Psoas muscle (tissue), 8 donors: ENCODE measurements around the gene GTF3C2. TPM values are rescaled to one million over a fixed set of nuclear protein-coding genes. Genes with fewer than 3 reads are reported as not detected.

Experiments
- ATAC-seq, 4 donors: fragments of 200-7000 bp; cut with Tn5 transposase; one replicate each; pipeline ENCODE4 v1.9.1; 2020; ENCODE audit warnings: moderate library complexity in 3 of 4, mild to moderate bottlenecking in 2 of 4
- DNase-seq, 2 donors: peaks; one replicate each; pipeline ENCODE4 v3.0.0-alpha.2; 2020
- H3K27ac ChIP-seq: fragments of 200-600 bp; one replicate; pipeline ENCODE4 v1.8.0; 2022
- H3K27me3 ChIP-seq, 3 donors: fragments of 200-600 bp in 1 of 3; one replicate each; pipeline versions ENCODE4 v1.6.1 to v1.8.0; 2013 to 2022; ENCODE audit warnings: low read length in 2 of 3, mild to moderate bottlenecking in 2 of 3, moderate library complexity in 1 of 3; ENCODE audit not compliant: insufficient read depth in 3 of 3
- H3K36me3 ChIP-seq, 2 donors: fragments of 200-600 bp in 1 of 2; one replicate each; pipeline versions ENCODE4 v1.6.1 to v1.8.0; 2013 to 2022; ENCODE audit warnings: low read depth in 1 of 2, mild to moderate bottlenecking in 1 of 2, moderate library complexity in 1 of 2; ENCODE audit not compliant: insufficient read depth in 1 of 2
- H3K4me1 ChIP-seq: fragments of 200-600 bp; one replicate; pipeline ENCODE4 v1.8.0; 2022
- H3K4me3 ChIP-seq: fragments of 200-600 bp; one replicate; pipeline ENCODE4 v1.8.0; 2022; ENCODE audit warnings: mild to moderate bottlenecking
- H3K9me3 ChIP-seq: fragments of 200-600 bp; one replicate; pipeline ENCODE4 v1.8.0; 2022
- WGBS, 3 donors: extraction: QIAGEN DNeasy Blood & Tissue Kit; methylation state at CpG; one replicate each; pipeline versions ENCODE4 v1.1.6 to v1.1.7; 2013; 5-methylcytosine and 5-hydroxymethylcytosine counted together
- intact Hi-C, 2 donors: fragments of 100-400 bp; cut with DNase I; formaldehyde crosslinking; loops; one replicate each; pipeline versions ENCODE4 v1.11.0 to v1.14.2; 2022
- polyA plus RNA-seq, 3 donors: library from polyadenylated mRNA; stranded (reverse); fragments of 200-250 nt; gene quantifications; one replicate each; pipeline ENCODE4 v1.2.3, GENCODE V29; 2013
- total RNA-seq, 4 donors: library from RNA; stranded (reverse); fragmentation: NEBNext Ultra II Directional in 2 of 4; extraction: Animal tissue kit (Norgen Biotek cat#: 25700) in 2 of 4; gene quantifications; one replicate each; pipeline versions ENCODE4 v1.2.1 to v1.2.4, GENCODE V29; 2021 to 2023
- TF ChIP-seq, protein P1 (sequence below): fragments of 200-600 bp; IDR thresholded peaks from one replicate; pipeline ENCODE4 v1.8.0; 2022; ENCODE audit warnings: antibody characterized with exemption
- donor health status: healthy with polysubstance abuse.
- donor health status: DM: no; HTN: no; CAD: no; lungs with moderate emphysema.
- donor health status: Bipolar disorder and iron deficiency.
- donor health status: healthy.
- donor health status: DM: yes; HTN: yes; CAD: no.
- donor health status: DM: no; HTN: no; CAD: no.
- donor health status: DM: no; HTN: no; CAD: no.
- donor health status: DM: yes; HTN: yes; CAD: no.

GTF3C2 gene
- total and polyA plus RNA-seq, 7 donors, result 17.5 to 49.4 (median 30.8) TPM

DNA sequence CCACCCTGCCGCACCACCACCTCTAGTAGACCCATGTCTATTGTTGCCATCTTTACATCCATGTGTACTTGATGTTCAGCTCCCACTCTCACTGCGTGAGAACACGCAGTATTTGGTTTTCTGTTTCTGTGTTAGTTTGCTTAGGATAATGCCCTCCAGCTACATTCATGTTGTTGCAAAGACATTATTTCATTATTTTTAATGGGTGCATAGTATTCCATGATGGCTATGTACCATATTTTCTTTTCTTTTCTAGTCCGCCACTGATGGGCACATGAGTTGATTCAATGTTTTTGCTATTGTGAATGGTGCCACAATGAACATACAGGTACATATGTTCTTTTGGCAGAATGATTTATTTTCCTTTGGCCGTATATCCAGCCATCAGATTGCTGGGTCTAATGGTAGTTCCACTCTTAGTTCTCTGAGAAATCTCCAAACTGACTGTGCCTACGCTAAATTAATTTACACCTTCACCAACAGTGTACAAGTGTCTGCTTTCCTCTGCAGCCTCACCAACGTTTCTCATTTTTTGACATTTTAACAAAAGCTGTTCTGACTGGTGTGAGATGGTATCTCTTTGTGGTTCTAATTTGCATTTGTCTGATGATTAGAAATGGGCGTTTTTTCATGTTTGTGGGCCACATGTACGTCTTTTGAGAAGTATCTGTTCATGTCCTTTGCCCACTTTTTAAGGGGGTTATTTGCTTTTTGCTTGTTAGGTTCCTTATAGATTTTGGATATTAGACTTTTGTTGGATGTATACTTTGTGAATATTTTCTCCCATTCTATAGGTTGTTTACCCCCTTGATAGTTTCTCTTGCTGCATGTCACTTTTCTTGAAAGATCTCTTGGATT, 34.5 kb upstream of the GTF3C2 start:
- 93 to 95% (median 94%) methylated on average over 9 of the region's 9 CpGs for WGBS, 3 donors
- intact Hi-C loops, result no loop called here

GRCh38 chr2:27381577-27382181, 25.1 kb upstream of the GTF3C2 start:
- intact Hi-C loops, result no loop called here
- TF ChIP-seq, protein P1, sequence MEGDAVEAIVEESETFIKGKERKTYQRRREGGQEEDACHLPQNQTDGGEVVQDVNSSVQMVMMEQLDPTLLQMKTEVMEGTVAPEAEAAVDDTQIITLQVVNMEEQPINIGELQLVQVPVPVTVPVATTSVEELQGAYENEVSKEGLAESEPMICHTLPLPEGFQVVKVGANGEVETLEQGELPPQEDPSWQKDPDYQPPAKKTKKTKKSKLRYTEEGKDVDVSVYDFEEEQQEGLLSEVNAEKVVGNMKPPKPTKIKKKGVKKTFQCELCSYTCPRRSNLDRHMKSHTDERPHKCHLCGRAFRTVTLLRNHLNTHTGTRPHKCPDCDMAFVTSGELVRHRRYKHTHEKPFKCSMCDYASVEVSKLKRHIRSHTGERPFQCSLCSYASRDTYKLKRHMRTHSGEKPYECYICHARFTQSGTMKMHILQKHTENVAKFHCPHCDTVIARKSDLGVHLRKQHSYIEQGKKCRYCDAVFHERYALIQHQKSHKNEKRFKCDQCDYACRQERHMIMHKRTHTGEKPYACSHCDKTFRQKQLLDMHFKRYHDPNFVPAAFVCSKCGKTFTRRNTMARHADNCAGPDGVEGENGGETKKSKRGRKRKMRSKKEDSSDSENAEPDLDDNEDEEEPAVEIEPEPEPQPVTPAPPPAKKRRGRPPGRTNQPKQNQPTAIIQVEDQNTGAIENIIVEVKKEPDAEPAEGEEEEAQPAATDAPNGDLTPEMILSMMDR, result no peak
- Histone ChIP-seq H3K27me3 (no peaks in the 10 kb centered on the region), H3K4me1 (peaks cover 11% of the 10 kb centered on the region), H3K36me3 (peaks cover 4 to 77% of the 10 kb centered on the region in 2 donors), H3K27ac (peak overlapping the region; percentile 96), H3K4me3 (peak overlapping the region; percentile 82), H3K9me3 (no peaks in the 10 kb centered on the region)
- no peak for DNase-seq
- no peak for ATAC-seq
- WGBS, 3 donors, result 88 to 93% (median 91%) methylated on average over 10 of the region's 10 CpGs

More for the DNA sequence above, 34.5 kb upstream of the GTF3C2 start:
- H3K36me3 ChIP-seq, result peaks cover 3 to 19% of the 10 kb centered on the region in 2 donors
- H3K27ac ChIP-seq, result no peak overlapping the region
- no peak overlapping the region for H3K4me3 ChIP-seq
- H3K4me1 ChIP-seq, result no peaks in the 10 kb centered on the region
- H3K9me3 ChIP-seq, result no peaks in the 10 kb centered on the region
- TF ChIP-seq, protein P1, result no peak
- ATAC-seq, result no peak
- DNase-seq, result no peak
- H3K27me3 ChIP-seq, result no peaks in the 10 kb centered on the region

DNA sequence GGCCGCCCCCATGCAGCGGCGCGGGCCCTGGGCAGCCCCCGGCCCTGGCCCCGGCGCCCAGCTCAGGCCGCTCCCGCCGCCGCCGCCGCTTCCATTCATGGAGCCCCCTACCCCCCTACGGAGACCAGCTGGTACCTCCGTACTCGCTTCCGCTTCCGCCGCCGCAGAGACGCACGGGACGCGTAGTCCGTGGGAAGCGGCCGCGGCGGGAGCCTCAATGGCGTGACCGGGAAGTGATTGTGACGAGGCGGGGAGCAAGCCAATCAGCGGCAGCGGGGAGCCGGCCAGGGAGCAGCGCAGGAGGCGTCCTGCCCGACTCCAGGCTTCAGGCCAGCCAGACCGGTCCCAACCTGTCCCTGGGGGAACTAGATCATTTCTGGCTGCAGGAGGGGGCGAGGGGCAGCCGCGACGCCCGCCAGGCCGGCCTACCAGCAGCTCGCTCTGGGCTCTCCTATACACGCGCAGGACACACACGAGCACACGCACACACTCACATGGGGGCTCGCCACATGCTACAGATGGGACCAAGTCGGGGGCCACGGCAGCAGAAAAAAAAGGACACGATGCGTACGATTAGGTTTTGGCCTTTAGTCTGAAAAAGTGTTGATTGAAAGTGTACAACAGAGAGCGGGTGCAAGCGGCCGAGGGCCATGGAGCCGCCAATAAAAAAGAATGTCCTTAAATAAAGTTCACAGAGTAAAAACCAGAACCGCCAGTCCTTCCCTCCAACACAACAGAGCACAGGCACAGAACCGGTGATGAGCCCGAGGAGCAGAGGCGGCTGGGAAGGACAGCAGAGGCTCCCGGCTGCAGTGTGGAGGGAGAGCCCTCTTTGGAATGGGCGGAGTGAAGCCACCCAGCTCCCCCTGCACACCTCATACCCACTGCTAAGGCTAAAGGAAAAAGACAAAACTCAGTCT, 24.3 kb upstream of the GTF3C2 start, which contains the start of gene ZNF513:
Gene ZNF513, minus strand, starts transcription at position 109 of the 920 bp plus-strand sequence. CDS start 208 bp downstream, outside the sequence.
- H3K27me3 ChIP-seq, result no peaks in the 10 kb centered on the region

More for the DNA sequence above, 24.3 kb upstream of the GTF3C2 start, which contains the start of gene ZNF513:
- peak; percentile 91 to 93 (median 92) for ATAC-seq
- TF ChIP-seq, protein P1, result no peak
- Histone ChIP-seq H3K4me1 (peaks cover 11% of the 10 kb centered on the region), H3K27ac (peak within 1 kb of the TSS; percentile 96), H3K4me3 (peak within 1 kb of the TSS; percentile 82), H3K9me3 (no peaks in the 10 kb centered on the region), H3K36me3 (peaks cover 7 to 77% of the 10 kb centered on the region in 2 donors)
- WGBS, 3 donors, result 4 to 11% (median 7%) methylated on average over 57 to 67 of the region's 67 CpGs
- peak; percentile 98 to 99 for DNase-seq
- intact Hi-C loops, result no loop called here
